ENCODE measurements around the gene FIGN. TPM values are rescaled to one million over a fixed set of nuclear protein-coding genes. Genes with fewer than 3 reads are reported as not detected.

FIGN gene
- total and polyA plus RNA-seq, 2 donors (not counting 1 experiment from before 2014, with no cell fraction given) = not detected

DNA sequence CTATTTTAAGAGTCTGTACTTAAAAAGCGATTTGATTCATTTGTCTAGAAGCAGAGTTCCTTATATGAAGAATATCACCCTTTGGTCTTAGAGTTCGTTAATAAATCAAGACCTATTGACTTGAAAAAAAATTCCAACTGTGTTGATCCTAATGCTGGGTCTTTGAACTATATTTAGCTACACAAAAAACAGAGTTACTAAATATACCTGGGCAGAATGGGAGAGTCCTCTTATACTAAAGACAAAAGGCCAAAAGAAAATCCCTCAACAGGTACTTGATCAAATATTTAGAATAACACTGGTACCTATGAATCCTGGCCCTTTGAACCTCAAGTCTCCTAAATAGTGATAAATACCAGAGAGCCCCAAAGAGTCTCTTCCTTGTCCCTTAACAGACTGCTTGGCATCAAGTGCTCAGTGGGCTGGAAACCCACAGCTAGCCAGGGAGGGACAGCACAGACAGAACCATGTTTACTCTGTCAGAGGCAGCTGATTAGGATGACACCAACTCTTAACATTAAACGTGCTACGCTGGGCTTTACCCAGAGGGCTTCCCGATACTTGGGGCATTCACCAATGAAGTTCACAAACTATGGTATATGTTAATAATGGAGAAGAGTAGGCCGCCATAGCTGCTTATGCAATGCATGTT, 95.1 kb downstream of the FIGN start:
- Histone ChIP-seq H3K4me3 (ENCODE audit: control extremely low read depth in 1 of 5, extremely low read depth in 1 of 5, insufficient read depth in 1 of 5, low read depth in 2 of 5, low read length in 4 of 5) (no peak overlapping the region), H4K20me1 (ENCODE audit: control insufficient read depth, insufficient read depth, low read length, poor library complexity, severe bottlenecking) (no peaks in the 10 kb centered on the region), H3K79me2 (ENCODE audit: control insufficient read depth, insufficient read depth, low read length) (no peaks in the 10 kb centered on the region), H3K4me1 (ENCODE audit: control insufficient read depth in 2 of 2, insufficient read depth in 2 of 2, low read length in 2 of 2) (no peaks in the 10 kb centered on the region), H3K9ac (ENCODE audit: low read length) (no peak overlapping the region), H3K36me3 (replicated peaks in 1 of 2; ENCODE audit: control extremely low read depth in 1 of 2, control insufficient read depth in 1 of 2, extremely low read depth in 1 of 2, insufficient read depth in 2 of 2, low read length in 1 of 2) (no peaks in the 10 kb centered on the region), H3K27me3 (replicated peaks in 1 of 4; ENCODE audit: control extremely low read depth in 1 of 4, control insufficient read depth in 3 of 4, insufficient read depth in 4 of 4, low read length in 3 of 4) (no peaks in the 10 kb centered on the region), H3K9me3 (ENCODE audit: control extremely low read depth in 1 of 3, control insufficient read depth in 2 of 3, insufficient read depth in 1 of 3, low read length in 2 of 3) (no peaks in the 10 kb centered on the region), H3K27ac (ENCODE audit: low read length in 2 of 2) (no peak overlapping the region), H2AFZ (ENCODE audit: insufficient read depth, low read depth, low read length, poor library complexity, severe bottlenecking) (no peak overlapping the region), H3K4me2 (replicated peaks; ENCODE audit: low read depth, low read length, poor library complexity, severe bottlenecking) (no peak overlapping the region)
- H3K27ac Mint-ChIP-seq = no peak overlapping the region
- ChIA-PET CTCF (no interaction called here), POLR2A (no interaction called here)
- no peaks in the 10 kb centered on the region for H3K9me3 Mint-ChIP-seq (ENCODE audit: insufficient read depth)
- H3K4me3 Mint-ChIP-seq = no peak overlapping the region
- 90% methylated on average over 2 of the region's 6 CpGs for WGBS (ENCODE audit: insufficient coverage)
- ATAC-seq (ENCODE audit: low read depth) (no peak), DNase-seq (no peak)
- intact Hi-C loops (cut with micrococcal nuclease) = no loop called here
- no peaks in the 10 kb centered on the region for H3K27me3 Mint-ChIP-seq
- H3K4me1 Mint-ChIP-seq = no peaks in the 10 kb centered on the region
- TF ChIP-seq, protein P1, sequence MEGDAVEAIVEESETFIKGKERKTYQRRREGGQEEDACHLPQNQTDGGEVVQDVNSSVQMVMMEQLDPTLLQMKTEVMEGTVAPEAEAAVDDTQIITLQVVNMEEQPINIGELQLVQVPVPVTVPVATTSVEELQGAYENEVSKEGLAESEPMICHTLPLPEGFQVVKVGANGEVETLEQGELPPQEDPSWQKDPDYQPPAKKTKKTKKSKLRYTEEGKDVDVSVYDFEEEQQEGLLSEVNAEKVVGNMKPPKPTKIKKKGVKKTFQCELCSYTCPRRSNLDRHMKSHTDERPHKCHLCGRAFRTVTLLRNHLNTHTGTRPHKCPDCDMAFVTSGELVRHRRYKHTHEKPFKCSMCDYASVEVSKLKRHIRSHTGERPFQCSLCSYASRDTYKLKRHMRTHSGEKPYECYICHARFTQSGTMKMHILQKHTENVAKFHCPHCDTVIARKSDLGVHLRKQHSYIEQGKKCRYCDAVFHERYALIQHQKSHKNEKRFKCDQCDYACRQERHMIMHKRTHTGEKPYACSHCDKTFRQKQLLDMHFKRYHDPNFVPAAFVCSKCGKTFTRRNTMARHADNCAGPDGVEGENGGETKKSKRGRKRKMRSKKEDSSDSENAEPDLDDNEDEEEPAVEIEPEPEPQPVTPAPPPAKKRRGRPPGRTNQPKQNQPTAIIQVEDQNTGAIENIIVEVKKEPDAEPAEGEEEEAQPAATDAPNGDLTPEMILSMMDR (IDR thresholded peaks at IDR 0.05) = no peak
- TF ChIP-seq EZH2 (IDR thresholded peaks at IDR 0.05; ENCODE audit: borderline replicate concordance, insufficient read depth, low read depth, low read length, poor library complexity, severe bottlenecking) = no peak

- no peak overlapping the region for H3K4me3 Mint-ChIP-seq
- Histone ChIP-seq H3K79me2 (ENCODE audit: control insufficient read depth, insufficient read depth, low read length) (no peaks in the 10 kb centered on the region), H3K9ac (ENCODE audit: low read length) (no peak overlapping the region), H3K9me3 (ENCODE audit: control extremely low read depth in 1 of 3, control insufficient read depth in 2 of 3, insufficient read depth in 1 of 3, low read length in 2 of 3) (no peaks in the 10 kb centered on the region), H3K27me3 (replicated peaks in 1 of 4; ENCODE audit: control extremely low read depth in 1 of 4, control insufficient read depth in 3 of 4, insufficient read depth in 4 of 4, low read length in 3 of 4) (no peaks in the 10 kb centered on the region), H2AFZ (ENCODE audit: insufficient read depth, low read depth, low read length, poor library complexity, severe bottlenecking) (no peak overlapping the region), H3K4me3 (ENCODE audit: control extremely low read depth in 1 of 5, extremely low read depth in 1 of 5, insufficient read depth in 1 of 5, low read depth in 2 of 5, low read length in 4 of 5) (no peak overlapping the region), H3K4me2 (replicated peaks; ENCODE audit: low read depth, low read length, poor library complexity, severe bottlenecking) (no peak overlapping the region), H3K36me3 (replicated peaks in 1 of 2; ENCODE audit: control extremely low read depth in 1 of 2, control insufficient read depth in 1 of 2, extremely low read depth in 1 of 2, insufficient read depth in 2 of 2, low read length in 1 of 2) (no peaks in the 10 kb centered on the region), H3K27ac (ENCODE audit: low read length in 2 of 2) (no peak overlapping the region), H4K20me1 (ENCODE audit: control insufficient read depth, insufficient read depth, low read length, poor library complexity, severe bottlenecking) (no peaks in the 10 kb centered on the region), H3K4me1 (ENCODE audit: control insufficient read depth in 2 of 2, insufficient read depth in 2 of 2, low read length in 2 of 2) (no peaks in the 10 kb centered on the region)
- ChIA-PET POLR2A (no interaction called here), CTCF (no interaction called here)
- ATAC-seq (ENCODE audit: low read depth) (no peak), DNase-seq (no peak)
- no peak overlapping the region for H3K27ac Mint-ChIP-seq
- intact Hi-C loops (cut with micrococcal nuclease) = no loop called here
- no peaks in the 10 kb centered on the region for H3K9me3 Mint-ChIP-seq (ENCODE audit: insufficient read depth)
- no peak for TF ChIP-seq EZH2 (IDR thresholded peaks at IDR 0.05; ENCODE audit: borderline replicate concordance, insufficient read depth, low read depth, low read length, poor library complexity, severe bottlenecking)
- TF ChIP-seq, protein P1 (IDR thresholded peaks at IDR 0.05) = no peak
- no peaks in the 10 kb centered on the region for H3K27me3 Mint-ChIP-seq
- 86% methylated on average over 5 of the region's 6 CpGs for WGBS (ENCODE audit: insufficient coverage)
- H3K4me1 Mint-ChIP-seq = no peaks in the 10 kb centered on the region
Measured at GRCh38 chr2:163637871-163638270, 97.9 kb downstream of the FIGN start.
